PFSK-1 (cell line): ENCODE measurements around the gene ADGRL3.

Experiments used
- FOXP2 ChIP-seq: optimal IDR thresholded peaks from 2 replicates; pipeline ENCODE3; 2011; ENCODE audit warnings: borderline replicate concordance, control low read depth, inconsistent platforms; ENCODE audit not compliant: insufficient read depth; ENCODE audit errors: extremely low read length, extremely low read depth
- POLR2AphosphoS5 ChIP-seq: IDR thresholded peaks from 2 replicates; pipeline ENCODE4 v1.6.1; 2012; ENCODE audit warnings: low read depth, mild to moderate bottlenecking, control low read depth, low read length, moderate library complexity
- REST ChIP-seq, 2 experiments: IDR thresholded peaks; 2 replicates each; pipeline versions ENCODE4 v1.6.1 to v1.8.0; 2011 to 2012; ENCODE audit warnings: low read depth in 2 of 2, low read length in 2 of 2, control low read depth in 1 of 2, inconsistent platforms in 1 of 2, mild to moderate bottlenecking in 1 of 2, moderate library complexity in 1 of 2; ENCODE audit not compliant: insufficient read depth in 1 of 2
- SIN3A ChIP-seq: IDR thresholded peaks from 2 replicates; pipeline ENCODE4 v1.6.1; 2012; ENCODE audit warnings: mild to moderate bottlenecking, low read length, moderate library complexity, borderline replicate concordance; ENCODE audit not compliant: insufficient read depth
- TAF1 ChIP-seq: IDR thresholded peaks from 2 replicates; pipeline ENCODE4 v1.6.1; 2012; ENCODE audit warnings: low read length, control low read depth, borderline replicate concordance; ENCODE audit not compliant: insufficient read depth

GRCh38 chr4:61727286-61727685, 527.2 kb downstream of the ADGRL3 start:
- TF ChIP-seq TAF1 (no peak), POLR2AphosphoS5 (no peak), SIN3A (no peak), REST (IDR thresholded peaks at IDR 0.05; ENCODE audit: insufficient read depth in 1 of 2, low read depth in 2 of 2, low read length in 2 of 2) (no peak), FOXP2 (no peak)
